Kidney epithelial cell (primary cell): Measurements from ENCODE around the gene STPG2. TPM values are rescaled to one million over a fixed set of nuclear protein-coding genes. Genes with fewer than 3 reads are reported as not detected.
"Not testable (repeated sequence)": the region's sequence is repeated elsewhere in the genome, so short reads cannot be mapped to it uniquely, and the experiment has no call there.

Source experiments
- DNase-seq: peaks from one replicate; pipeline ENCODE4 v3.0.0-alpha.2; 2010; ENCODE audit warnings: low read depth
- H3K27me3 ChIP-seq: 2 replicates; pipeline ENCODE4 v1.6.0; 2011; ENCODE audit warnings: low read length; ENCODE audit not compliant: control insufficient read depth, insufficient read depth
- H3K36me3 ChIP-seq: 2 replicates; pipeline ENCODE4 v1.5.1; 2011; ENCODE audit warnings: low read length; ENCODE audit not compliant: control insufficient read depth, insufficient read depth
- H3K4me3 ChIP-seq: 2 replicates; pipeline ENCODE4 v1.5.1; 2011; ENCODE audit warnings: low read depth, mild to moderate bottlenecking, control low read depth, low read length
- CTCF ChIP-seq: IDR thresholded peaks from 2 replicates; pipeline ENCODE4 v1.5.1; 2011; ENCODE audit warnings: mild to moderate bottlenecking, moderate library complexity, low read length, control low read depth, inconsistent platforms; ENCODE audit not compliant: insufficient read depth, poor library complexity, severe bottlenecking
- total RNA-seq: library from RNA; depleted of rRNA; stranded (reverse); fragments of >200 nt; gene quantifications from 2 replicates; pipeline ENCODE4 v1.2.3, GENCODE V29; 2015

STPG2 gene
- total RNA-seq, 1 donor from 2014 or later: not detected

- Histone ChIP-seq H3K27me3 (no peaks in the 10 kb centered on the region), H3K4me3 (no peak overlapping the region), H3K36me3 (no peaks in the 10 kb centered on the region)
- no peak for DNase-seq
- no peak for TF ChIP-seq CTCF
These were observed 500.1 kb downstream of the STPG2 start for GRCh38 chr4:97643179-97643578.

- H3K36me3 ChIP-seq: no peaks in the 10 kb centered on the region
- no peaks in the 10 kb centered on the region for H3K27me3 ChIP-seq
- DNase-seq: no peak
- no peak overlapping the region for H3K4me3 ChIP-seq
- TF ChIP-seq CTCF: no peak
These were observed 503.3 kb downstream of the STPG2 start for GRCh38 chr4:97639961-97640360.

GRCh38 chr4:97633831-97634230 is 509.4 kb downstream of the STPG2 start:
- H3K36me3 ChIP-seq, H3K4me3 ChIP-seq, DNase-seq, H3K27me3 ChIP-seq: not testable (repeated sequence)

GRCh38 chr4:97627750-97628149 is 515.5 kb downstream of the STPG2 start:
- no peak for TF ChIP-seq CTCF
- no peaks in the 10 kb centered on the region for H3K36me3 ChIP-seq
- no peaks in the 10 kb centered on the region for H3K27me3 ChIP-seq
- H3K4me3 ChIP-seq: no peak overlapping the region
- DNase-seq: no peak

- Histone ChIP-seq H3K27me3 (no peaks in the 10 kb centered on the region), H3K4me3 (no peak overlapping the region), H3K36me3 (no peaks in the 10 kb centered on the region)
- TF ChIP-seq CTCF: no peak
- no peak for DNase-seq
These were observed 519.1 kb downstream of the STPG2 start for GRCh38 chr4:97624204-97624603.

GRCh38 chr4:97605932-97606331 is 537.3 kb downstream of the STPG2 start:
- no peaks in the 10 kb centered on the region for H3K27me3 ChIP-seq
- no peak for DNase-seq
- TF ChIP-seq CTCF: no peak
- no peaks in the 10 kb centered on the region for H3K36me3 ChIP-seq
- no peak overlapping the region for H3K4me3 ChIP-seq

GRCh38 chr4:97593248-97593647 is 550.0 kb downstream of the STPG2 start:
- DNase-seq: no peak
- no peaks in the 10 kb centered on the region for H3K36me3 ChIP-seq
- H3K27me3 ChIP-seq: no peaks in the 10 kb centered on the region
- no peak for TF ChIP-seq CTCF
- H3K4me3 ChIP-seq: no peak overlapping the region
